RKO (cell line): ENCODE measurements around the gene LKAAEAR1.
A peak's percentile ranks its signal among the peaks of the same experiment; 100 is the strongest.

Experiments used
- DNase-seq: peaks from one replicate; pipeline ENCODE4 v3.0.0-alpha.2; 2016; ENCODE audit warnings: low spot score

Gene LKAAEAR1

DNA sequence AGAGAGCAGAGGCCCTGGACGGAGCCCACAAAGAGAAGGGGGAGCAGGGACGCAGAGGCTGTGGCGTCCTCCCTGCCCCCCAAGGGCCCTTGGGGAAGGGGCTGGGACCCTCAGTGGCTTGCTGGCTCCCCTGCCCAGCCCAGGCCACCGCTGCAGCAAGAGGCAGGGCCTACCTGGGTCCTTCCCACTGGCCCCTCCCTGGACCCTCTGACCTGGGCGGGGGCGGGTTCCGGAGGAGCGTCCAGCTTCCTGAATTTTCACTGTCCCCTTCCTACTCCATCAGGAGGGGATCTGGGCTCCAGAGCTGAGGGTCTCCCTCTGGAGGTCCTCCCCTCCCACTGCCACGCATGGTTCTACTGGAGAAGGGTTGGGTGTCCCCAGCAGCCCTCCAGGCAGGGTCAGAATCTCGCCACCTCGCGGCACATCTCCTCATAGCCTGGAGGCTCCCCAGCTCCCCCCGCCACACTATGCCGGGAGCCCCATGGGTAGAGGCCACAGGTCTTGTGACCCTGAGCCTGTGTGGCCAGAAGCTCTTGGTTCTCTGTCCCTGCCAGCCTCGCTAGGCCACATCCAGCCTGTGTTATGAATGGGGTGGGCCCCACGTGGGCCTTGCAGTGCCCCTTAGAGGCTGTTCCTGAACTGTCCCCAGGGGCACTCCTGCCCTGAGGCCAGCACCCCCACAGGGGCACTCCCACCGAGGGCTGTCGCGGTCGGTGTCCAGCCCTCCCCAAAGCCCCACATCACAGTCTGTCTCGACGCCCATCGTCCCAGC lies 33.8 kb downstream of the LKAAEAR1 start:
- no peak for DNase-seq

DNA sequence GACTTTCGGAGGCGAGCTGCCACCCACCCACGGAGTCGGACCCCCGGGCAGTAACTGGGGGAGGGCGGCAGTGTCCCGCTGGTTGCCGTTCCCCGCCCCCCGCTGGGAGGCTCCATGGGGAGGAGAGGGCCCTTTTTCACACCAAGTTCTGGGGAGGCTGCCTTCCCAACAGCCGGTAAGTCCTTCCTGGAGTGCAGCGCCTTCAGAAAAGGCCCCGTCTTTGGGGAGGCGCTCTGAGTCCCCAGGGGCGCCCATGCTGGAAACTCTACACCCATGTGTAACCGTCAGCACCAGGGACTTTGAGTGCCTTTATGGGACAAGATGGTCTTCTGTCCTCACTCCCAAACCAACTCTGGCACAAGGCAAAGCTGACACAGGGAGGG lies 34.3 kb downstream of the LKAAEAR1 start:
- DNase-seq: no peak

DNA sequence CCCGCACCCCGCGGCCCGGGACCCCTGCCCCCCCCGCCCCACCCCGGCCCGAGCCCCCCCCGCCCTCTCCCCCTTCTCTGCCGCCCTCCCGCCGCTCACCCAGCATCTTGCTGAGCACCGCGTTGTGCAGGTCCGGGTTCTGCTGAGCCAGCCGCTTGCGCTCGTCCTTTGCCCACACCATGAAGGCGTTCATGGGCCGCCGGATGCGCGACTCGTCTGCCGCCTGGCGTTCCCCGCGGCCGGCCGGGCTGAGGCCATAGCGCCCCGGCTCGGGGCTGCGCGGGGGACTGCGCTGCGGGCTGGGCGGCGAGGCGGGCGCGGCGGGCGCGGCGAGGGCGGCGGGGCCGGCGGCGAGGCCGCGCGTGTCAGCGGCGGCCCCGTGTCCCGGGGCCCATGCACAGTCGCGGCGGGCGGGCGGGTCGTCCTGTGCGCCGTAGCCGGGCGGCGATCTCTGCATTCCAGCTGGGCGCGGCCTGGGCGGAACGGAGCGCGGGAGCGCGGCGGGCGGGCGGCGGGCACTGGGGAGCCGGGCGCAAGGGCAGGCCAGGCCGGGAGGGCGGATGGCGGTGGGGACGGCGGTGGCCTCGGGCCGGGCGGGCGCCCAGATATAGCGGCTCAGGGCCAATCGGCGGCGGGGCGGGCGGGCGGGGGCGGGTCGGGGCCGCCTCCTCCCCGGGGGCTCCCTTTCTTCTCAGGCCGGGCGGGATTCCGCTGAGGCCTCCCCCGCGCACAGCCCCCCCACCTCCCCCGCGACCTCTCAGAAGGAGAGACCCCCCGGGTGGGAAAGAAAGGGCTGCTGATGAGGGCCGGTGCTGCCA lies 34.9 kb downstream of the LKAAEAR1 start, which contains the start of gene SOX18:
Gene SOX18 (minus strand): TSS at position 580 of the 818 bp plus-strand sequence. CDS start 123 bp downstream, at position 457.
- no peak for DNase-seq

DNA sequence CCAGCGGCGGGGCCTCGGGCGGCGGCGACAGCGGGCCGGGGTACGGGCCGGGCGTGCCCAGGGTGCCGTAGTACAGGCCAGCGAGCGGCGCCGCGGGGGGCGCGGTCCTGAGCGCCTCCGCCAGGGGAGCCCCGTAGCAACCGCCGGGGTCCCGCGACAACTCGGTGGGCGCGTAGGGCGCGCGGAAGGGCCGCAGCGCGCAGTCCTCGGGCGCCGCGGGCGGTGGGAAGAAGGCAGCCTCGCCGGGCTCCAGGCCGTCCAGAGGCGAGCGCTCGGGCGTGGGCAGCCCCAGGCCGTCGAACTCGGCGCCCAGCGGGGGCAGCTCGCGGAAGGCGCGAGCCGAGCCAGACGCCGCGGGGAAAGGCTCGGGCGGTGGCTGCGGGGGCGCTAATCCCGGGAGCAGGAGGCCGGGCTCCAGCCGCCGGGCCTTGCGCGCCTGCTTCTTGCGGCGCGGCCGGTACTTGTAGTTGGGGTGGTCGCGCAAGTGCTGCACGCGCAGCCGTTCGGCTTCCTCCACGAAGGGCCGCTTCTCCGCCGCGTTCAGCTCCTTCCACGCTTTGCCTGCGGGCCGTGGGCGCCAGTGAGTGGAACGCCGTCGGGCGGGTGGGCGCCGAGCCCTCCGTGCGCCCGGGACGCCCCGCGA lies 35.7 kb downstream of the LKAAEAR1 start:
- DNase-seq: no peak

DNA sequence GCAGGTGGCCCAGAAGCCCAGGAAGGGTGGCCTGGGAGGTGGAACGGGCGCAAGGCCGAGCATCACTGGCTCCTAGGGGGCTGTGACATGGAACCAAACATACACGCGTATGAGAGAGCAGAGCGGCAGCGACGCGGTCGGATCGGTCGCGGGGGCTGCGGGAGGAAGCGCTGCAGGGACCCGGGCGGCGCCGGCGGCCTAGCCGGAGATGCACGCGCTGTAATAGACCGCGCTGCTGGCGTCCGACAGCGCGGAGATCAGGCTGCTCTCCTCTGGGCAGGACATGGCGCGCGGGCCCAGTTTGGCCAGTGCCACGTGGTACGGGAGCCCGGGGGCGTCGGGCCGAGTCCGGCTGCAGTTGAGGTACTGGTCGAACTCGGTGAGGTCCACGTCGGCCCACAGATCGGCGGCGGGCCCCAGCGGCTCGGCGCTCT lies 36.2 kb downstream of the LKAAEAR1 start:
- DNase-seq: no peak

DNA sequence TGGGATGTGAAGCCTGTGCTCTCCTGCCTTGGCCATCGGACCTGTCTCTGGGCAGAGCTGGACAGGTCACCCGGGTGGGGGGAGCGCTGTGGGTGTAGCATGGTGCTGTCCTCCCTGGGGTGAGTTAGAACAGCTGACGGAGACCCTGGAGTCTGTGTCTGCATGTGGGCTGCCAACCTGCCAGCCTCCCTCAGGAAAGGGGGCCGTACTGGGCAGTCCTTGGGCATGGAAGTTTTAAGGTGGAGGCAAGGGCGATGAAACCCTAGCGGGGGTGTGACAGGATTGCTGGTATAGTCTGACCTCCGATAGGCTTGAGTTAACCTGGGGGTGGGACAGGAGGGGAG lies 37.2 kb downstream of the LKAAEAR1 start:
- no peak for DNase-seq

DNA sequence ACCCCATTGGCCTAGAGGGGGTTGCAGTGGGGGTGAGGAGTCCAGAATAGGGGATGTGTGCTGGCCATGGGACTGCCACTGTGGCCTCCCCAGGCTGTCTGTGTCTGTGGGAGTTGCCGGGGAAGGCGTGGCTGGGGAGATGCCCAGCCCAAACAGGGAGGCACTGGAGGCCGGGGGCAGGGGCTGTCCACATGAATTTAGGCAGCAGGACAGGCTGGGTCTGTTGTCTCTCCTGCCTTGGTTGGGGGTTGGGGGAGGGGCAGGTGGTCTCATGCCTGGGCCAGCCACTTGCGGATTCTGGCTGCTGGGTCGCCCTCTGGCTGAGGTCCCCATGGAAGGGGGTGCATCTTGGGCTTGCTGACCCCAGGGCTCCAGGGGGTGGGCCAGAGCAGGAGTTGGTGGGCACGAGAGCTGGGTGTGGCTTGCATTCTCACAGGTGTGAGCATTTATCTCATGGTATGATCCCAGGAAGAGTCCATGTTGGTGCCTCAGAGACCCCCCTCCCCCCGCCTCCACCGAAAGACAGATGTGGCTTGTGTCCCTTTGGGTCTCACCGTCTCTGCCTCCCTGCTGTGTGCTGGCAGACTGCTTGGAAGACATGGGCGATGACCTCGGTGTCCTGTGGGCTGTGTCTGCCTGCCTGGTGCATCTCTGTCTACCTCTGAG lies 38.7 kb downstream of the LKAAEAR1 start:
- no peak for DNase-seq

DNA sequence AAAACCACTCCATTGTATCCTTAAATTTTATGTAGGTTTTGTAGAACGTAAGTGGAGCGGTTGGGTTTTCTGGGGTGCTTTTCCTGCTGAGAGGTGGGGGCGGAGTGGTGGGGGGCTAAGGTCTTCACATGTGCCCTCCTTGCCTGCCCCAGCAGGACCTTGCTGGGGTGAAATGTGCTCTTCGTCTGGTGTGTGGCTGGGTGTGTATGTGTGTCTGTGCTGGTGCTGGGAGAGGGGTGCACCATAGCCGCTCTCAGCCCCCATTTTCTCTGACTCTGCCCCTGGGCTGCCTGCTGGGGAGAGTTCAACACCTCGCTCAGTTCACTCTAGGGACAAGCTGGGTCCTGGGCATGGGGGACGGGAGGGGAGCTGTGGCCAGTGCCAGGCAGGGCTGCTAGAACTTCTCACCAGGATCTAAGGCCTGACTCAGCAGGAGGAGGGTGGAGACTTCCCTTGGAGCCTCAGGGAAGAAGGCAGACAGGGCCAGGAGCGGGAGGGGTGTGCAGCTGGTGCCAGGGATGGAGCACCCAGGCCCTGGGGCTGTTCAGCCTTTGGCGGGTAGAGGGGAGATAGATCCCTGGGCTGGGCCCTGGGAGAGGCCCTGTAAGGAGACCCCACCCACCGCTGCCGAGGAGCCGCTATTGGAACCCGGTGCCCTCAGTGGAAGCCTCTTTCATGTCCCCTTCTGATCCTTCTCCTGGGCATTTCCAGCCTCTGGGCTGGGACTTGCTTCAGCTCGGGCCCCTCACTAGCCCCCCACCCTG lies 39.5 kb downstream of the LKAAEAR1 start:
- peak; percentile 51 for DNase-seq

DNA sequence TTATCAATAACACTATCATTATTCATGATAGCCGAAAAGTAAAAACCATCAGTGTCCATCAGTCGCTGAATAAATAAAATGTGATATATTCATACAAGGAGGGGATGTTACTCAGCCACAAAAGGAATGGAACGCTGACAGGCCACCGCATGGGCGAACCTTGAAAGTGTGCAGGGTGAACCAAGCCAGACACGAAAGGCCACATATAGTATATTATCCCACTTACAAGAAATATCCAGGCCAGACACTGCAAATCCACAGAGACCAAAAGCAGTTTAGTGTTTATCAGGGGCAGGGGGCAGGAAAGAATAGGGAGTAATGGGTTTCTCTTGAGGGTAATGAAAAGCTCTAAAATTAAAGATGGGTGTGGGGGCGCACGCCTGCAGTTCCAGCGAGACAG lies 40.4 kb downstream of the LKAAEAR1 start:
- DNase-seq: no peak

DNA sequence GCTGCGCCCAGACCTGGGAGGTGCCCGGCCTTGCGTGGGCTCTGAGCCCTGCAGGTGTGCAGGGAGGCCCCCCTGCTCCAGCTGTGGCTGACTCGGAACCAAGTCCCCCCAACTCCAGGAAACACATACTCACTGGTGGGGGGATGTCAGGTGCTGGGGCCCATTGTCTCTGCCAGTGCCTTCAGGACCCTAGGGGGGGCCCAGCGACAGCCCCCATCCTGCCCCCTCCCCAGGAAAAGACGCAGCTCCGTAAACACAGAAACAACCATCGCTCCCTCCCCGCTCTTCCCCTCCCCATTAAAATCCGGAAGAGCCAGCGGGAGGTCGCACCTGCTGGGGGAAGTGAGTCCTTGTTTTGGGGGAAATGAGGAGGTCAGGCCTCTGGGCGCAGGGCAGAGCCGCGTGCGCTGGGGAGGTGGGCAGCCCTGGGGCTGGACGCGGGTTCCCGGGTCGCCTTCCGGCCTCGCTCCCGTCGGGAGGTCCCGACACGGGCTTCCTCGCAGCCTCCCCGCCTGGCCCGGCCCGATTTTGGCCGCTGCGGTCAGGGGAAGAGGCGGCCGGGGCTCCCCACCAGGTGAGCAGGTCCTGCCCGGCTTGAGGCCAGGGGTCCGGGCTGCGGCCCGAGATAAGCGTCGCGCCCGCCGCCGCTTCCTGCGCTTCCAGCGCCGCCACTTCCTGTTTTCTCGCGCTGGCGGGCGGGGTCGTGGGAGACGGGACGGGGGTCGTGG lies 42.0 kb downstream of the LKAAEAR1 start:
- no peak for DNase-seq

DNA sequence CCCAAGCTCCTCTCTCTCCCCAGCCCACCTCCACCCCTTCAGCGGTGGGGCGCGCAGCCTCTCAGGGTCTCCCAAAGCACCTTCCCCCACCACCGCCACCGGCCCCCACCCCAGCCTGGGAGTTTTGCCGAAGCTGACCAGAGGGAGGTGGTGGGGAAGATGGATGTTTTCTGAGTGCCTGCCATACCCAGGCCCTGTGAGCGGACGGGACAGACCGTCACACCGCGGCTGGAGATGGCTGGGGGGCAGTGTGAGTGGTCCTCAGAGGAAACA lies 42.5 kb downstream of the LKAAEAR1 start:
- DNase-seq: no peak

DNA sequence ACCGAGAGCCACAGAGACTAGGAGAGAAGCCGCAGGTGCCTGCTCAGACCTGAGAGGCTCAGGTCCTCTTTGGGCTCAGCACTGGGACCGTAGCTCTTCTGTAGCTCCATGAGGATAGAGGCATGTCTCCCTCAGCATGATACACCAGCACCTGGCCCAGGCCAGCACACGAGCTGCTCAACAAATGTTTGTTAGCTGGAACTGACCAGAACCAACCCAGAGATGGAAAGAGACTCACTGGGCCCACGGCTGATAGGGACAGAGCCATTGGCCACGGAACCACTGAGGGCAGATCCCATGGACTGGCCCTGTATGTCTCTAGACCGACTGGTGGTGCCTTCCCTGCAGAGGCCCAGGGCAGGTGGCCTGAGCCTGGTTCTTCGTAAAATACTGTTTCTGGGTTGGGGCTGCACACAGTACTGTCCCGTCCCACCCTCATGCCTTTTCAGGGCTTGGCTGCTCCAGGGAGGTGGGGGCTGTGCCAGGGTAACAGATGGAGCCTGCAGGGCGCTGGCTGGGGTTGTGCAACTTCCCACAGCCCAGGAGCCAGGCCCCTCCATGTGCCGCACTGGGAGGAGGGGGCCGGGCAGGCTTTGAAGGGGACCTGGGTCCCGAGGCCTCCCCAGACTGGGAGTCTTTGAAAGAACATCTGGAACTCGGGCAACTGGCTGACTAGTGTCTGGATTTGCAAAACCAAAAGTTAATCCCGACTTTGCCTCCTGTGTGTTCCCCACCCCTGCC lies 43.0 kb downstream of the LKAAEAR1 start:
- no peak for DNase-seq

DNA sequence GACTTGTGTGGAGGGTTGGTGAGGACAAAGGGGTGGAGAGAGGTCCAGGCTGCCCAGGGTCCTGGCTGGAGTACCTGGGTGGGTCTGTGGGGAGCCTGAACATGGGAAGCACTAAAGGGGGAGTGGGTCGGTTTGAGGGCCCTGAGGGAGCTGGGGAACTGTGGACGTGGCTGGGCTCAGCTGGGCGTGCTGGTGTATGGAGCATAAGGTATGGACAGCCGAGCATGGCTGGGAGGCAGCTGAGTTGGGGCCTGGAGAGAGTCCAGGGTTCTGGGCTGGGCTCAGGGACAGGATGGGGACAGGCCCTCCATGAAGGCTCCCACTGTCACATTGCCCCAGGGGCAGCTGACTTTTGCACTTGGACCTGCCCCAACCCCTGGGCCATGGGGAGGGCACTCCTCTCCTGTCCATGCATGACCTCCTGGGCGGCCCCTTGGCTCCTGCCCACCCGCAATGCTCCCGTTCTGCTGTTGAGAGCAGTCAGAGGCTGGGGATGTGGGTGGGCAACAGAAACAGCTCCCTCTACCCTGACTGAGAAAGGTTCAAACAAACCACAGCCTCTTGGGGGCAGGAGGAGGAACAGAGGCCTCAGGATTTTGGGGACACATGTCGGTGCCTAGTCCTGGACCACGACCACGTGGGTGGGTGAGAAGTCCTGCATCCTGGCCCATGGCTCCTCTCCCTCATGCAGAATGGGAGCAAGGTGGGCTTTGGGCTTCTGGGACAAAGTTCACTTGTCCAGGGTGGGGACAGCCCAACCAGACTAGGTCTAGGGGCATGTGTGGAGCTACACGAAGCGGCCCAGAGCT lies 43.8 kb downstream of the LKAAEAR1 start:
- DNase-seq: no peak

DNA sequence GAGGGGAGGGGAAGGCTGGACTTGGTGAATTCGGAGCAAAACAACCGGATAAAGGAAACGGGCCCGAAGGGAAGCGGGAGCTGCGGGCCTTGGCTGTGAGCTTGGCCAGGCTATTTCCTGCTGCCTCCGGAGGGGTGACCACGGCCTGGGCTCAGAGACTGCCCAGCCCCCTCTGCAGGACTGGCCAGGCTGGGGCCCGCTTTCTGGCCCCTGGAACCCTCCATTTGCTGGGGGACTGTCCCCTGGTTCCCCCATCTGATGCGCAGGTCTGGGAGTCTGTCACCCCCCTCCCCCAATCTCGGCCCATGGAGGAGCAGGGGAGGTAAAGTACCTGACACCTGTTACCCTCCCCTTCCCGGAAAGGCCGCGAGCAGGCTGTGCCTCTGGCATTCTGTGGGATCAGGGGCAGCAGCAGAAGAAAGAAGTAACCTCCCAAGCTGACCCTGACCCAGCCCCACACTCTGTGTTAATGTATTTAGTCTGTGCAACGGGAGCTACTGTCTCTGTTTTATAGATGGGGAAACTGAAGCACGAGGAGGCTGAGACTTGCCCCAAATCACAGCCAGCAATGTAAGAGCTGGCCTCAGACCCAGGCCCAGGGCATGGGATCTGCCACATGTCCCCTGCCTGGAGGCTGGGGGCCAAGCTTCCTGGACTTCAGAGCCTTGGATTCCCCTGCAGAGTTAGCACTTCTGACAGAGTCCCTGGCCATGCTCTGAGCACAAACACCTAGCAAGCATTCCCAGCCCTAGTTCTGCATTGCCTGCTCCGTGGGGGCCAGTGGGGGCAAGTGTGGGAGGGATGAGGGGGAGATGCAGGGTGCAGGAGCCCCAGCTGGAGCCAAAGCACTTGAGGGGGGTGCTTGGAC lies 44.7 kb downstream of the LKAAEAR1 start:
- DNase-seq: no peak

DNA sequence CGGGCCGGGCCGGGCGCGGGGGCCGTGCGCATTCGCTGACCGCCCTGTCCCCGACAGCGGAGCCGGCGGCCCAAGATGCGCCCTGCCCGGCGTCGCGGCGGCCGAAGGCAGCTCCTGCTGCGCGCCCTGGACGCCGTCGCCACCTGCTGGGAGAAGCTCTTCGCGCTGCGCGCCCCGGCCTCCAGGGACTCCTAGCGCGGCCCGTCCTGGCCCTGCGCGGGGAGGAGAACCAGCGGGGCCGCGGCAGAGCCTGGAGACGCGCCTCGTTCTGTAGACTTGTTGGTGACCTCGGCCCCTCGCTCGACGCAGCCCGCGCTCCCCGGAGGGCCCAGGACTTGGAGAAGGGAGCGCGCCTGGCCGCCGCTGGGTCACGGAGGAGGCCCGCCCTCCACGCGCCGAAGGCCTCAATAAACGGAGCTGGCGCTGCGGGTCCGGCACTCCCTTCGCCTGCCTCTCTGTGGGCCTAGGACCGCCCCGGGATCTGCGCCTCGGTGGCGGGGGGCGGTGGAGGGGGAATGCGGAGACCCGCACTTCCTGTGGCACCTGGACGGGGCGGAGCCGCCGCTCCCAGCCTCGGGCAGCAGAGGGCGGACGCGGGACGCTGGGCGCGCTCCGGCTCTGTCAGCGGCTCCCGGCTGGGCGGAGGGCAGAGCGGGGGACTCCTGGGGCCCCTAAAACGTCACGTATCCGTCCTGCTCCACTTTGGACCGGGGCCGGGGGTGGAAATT lies 45.5 kb downstream of the LKAAEAR1 start:
- peak; percentile 38 for DNase-seq

DNA sequence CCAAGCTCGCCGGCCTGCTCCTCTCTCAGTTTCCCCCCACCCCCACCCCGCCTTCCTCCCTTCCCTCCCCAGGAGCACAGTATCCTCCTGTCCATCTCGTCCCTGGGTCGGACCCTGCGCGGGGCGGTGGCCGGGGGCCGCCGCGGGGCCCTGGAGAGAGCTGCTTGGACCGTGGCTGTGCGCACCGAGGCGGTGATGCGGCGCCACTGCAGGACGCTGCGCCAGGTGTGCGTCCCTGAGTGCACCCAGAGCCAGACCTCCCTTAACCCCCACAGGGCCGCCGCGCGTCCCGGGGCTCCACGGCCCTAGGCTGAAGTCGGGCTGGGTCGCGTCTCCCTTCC lies 46.0 kb downstream of the LKAAEAR1 start:
- no peak for DNase-seq

DNA sequence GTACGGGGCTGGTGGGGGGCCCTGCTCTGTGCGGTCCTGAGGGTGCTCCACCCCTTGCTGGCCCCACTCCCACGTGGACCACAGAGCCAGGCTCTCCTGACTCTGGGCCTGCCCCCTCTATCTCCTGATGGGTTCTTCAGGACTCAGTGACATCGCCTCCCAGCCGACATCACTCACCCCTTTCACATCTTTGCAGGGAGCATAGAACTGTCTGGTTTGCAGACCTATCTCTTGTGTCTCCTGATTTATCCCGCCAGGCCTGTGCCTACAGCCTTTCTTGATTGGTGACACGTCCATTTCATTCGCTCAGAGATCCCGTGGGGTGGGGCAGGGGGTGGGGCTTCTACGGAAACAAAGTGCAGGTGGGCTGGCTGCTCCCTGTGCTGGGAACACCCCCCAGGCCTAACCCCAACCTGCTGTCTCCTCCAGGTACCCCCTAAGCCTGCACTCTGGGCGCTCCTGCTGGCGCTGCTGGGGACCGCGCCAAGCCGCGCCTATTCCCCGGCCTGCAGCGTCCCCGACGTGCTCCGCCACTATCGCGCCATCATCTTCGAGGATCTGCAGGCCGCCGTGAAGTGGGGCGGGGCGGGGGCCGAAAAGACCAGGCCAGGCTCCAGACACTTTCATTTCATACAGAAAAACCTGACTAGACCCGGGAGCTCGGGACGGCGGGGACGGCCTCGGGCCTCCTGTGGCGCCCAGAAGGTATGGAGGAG lies 46.5 kb downstream of the LKAAEAR1 start:
- DNase-seq: peak; percentile 23

DNA sequence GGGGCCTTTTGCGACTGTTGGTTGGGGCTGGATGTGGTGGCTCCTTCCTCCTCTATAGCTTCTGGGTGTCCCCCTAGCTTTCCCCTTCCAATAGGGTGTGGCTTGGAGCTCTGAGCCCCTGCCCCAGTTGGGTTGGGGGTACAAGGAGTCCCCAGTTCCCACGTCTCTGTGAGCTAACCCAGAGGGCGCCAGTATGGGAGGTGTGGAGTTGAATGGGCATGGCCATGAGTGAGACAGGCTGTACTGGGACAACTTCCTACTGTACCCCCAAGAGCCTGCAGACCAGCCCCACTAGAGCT lies 47.0 kb downstream of the LKAAEAR1 start:
- no peak for DNase-seq
